Measurements from ENCODE around the gene FOXP3.

Gene FOXP3

DNA sequence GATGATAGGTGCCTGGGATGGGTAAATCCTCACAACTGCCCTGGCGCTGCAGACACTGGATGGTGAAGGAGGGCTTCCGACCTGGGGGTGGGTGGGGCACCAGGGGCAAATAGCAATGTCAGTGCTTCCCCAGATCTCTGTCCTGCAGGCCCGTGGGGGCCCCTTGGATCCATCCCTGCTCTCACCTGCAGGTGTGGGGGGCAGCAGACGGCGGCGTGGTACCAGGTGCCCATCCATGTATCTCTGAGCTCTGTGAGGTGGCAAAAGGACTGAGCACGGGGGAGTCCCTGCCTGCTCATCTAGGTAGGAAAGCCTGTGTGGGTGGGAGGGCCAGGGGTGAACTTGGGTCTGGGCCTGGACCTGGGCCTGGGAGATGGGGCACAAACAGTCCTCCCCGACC, 58.0 kb downstream of the FOXP3 start:
- Mint-ChIP-seq H3K4me3 (no peak overlapping the region), H3K36me3 (no peaks in the 10 kb centered on the region), H3K27ac (no peak overlapping the region), H3K4me1 (no peaks in the 10 kb centered on the region), H3K27me3 (peaks cover 27% of the 10 kb centered on the region), H3K9me3 (no peaks in the 10 kb centered on the region)
- no peak for DNase-seq
- CTCF ChIA-PET: no interaction called here

DNA sequence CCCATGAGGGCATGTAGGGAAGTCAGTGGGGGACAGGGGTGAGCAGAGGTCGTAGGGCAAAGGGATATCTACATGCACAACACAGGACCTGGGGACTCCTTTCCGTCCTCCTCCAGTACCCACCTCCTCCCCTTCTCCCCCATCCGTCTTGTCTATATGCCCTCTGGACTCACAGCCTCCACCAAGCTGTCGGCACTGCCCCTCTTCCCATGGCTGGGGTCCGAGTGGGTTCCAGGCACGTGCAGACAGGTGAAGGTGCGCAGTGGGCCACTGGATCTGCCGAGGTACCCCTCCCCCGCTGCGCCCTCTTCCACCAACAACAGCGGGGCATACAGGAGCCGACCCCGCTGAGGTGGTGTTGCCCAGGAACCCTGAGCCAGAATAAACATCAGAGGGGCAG, 59.1 kb downstream of the FOXP3 start:
- Mint-ChIP-seq H3K27ac (no peak overlapping the region), H3K27me3 (peaks cover 19% of the 10 kb centered on the region), H3K4me3 (no peak overlapping the region), H3K9me3 (no peaks in the 10 kb centered on the region), H3K36me3 (no peaks in the 10 kb centered on the region), H3K4me1 (peaks cover 4% of the 10 kb centered on the region)
- DNase-seq: no peak
- CTCF ChIA-PET: no interaction called here

DNA sequence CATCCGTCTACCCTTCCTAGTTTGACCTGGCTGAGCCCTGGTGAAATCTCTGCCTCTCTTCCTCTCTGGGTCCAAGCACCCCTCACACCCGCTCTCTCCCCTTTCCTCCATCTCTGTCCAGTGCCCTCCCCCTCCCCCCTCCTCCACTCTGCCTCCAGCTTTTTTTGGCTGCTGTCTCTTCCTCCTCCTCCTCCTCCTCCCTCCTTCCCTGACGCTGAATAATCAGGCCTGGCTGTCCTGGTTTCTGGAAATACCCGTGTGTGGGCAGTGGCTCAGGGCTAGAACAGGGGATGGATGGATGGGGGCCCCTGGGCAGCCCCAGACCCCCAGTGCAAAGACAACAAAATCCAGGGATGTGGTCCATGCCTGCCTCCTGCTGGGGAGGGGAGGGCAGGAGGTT, 59.8 kb downstream of the FOXP3 start:
- Mint-ChIP-seq H3K27me3 (peaks cover 14% of the 10 kb centered on the region), H3K4me1 (peaks cover 5% of the 10 kb centered on the region), H3K4me3 (no peak overlapping the region), H3K36me3 (no peaks in the 10 kb centered on the region), H3K27ac (no peak overlapping the region), H3K9me3 (no peaks in the 10 kb centered on the region)
- CTCF ChIA-PET: no interaction called here
- DNase-seq: no peak

DNA sequence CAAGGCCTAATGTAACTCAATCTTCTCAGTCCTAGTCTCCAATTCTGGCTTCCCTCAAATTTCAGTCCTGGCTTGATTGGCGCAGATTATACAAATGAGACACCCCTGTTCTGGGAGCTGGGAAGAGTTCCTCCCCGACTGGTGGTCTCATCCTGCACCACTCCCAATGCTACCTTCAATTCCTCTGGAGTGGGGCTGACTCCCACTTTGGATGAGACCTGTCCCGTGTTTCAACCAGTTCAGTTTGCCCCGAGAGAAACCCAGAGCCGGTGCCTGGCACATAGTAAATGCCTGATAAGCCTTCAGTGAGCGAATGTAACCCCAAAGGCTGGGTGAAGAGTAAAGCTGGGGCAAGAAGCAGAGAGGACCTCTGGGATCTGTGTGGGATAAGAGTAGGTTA, 60.5 kb downstream of the FOXP3 start:
- CTCF ChIA-PET: no interaction called here
- no peak overlapping the region for H3K27ac Mint-ChIP-seq
- H3K27me3 Mint-ChIP-seq: peaks cover 14% of the 10 kb centered on the region
- DNase-seq: no peak
- H3K9me3 Mint-ChIP-seq: no peaks in the 10 kb centered on the region
- H3K4me3 Mint-ChIP-seq: no peak overlapping the region
- peaks cover 7% of the 10 kb centered on the region for H3K4me1 Mint-ChIP-seq
- H3K36me3 Mint-ChIP-seq: no peaks in the 10 kb centered on the region

DNA sequence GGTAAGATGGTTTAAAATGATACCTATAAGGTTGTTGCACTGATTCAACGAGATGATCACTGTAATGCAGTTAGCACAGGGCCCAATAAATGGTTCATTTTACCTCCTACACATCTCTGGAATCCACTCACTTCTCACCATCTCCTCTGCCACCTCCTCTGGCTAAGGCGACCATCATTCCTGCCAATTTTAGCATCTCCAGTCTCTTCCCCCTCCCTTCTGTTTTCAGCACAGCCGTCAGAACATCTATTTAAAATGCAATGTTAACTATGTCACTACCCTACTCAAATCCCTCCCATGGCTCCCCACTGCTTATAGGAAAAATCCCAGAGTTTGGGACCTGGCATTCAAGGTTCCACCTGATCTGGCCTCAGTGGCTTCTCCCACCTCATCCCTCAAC, 61.0 kb downstream of the FOXP3 start:
- H3K36me3 Mint-ChIP-seq: no peaks in the 10 kb centered on the region
- CTCF ChIA-PET: no interaction called here
- DNase-seq: no peak
- H3K4me1 Mint-ChIP-seq: peaks cover 11% of the 10 kb centered on the region
- no peaks in the 10 kb centered on the region for H3K9me3 Mint-ChIP-seq
- H3K4me3 Mint-ChIP-seq: no peak overlapping the region
- H3K27ac Mint-ChIP-seq: no peak overlapping the region
- peaks cover 19% of the 10 kb centered on the region for H3K27me3 Mint-ChIP-seq

DNA sequence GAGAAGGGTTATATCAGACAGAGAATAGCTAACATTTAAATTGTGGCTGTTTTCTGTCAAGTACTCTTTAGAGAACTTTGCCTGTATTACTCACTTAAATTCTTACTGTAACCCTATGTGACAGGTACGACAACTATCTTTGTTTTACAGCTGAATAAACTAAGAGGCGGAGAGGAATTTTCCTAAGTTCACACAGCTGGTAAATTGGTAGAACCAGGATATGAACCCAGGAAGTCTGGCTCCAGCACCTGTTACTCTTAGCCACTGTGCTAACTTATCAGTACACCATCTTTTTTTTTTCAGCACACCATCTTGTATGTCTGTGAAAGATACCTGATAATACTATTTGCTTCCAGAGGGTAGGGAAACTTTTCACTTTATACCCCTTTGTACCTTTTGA, 62.5 kb downstream of the FOXP3 start:
- Mint-ChIP-seq H3K4me3 (no peak overlapping the region), H3K27me3 (peaks cover 27% of the 10 kb centered on the region), H3K9me3 (no peaks in the 10 kb centered on the region), H3K27ac (no peak overlapping the region), H3K36me3 (no peaks in the 10 kb centered on the region), H3K4me1 (peaks cover 19% of the 10 kb centered on the region)
- CTCF ChIA-PET: no interaction called here
- DNase-seq: no peak

Data from activated naive CD4-positive, alpha-beta T cell treated with anti-CD3 and anti-CD28 coated beads, Interleukin-2, amount 10 ng/mL, durations not matched to agents 7 days and 5 days (primary cell).